A204.1 (cell line): ENCODE measurements around the gene SUGT1.
A peak's percentile ranks its signal among the peaks of the same experiment; 100 is the strongest.
"Not testable (repeated sequence)": the region's sequence is repeated elsewhere in the genome, so short reads cannot be mapped to it uniquely, and the experiment has no call there.

Experiments
- FAIRE-seq: peaks from 2 replicates; lab custom pipeline; 2012; peaks lifted over from hg19 to GRCh38; lab: Jason Lieb, UNC

SUGT1 gene

GRCh38 chr13:52669677-52670076, 17.0 kb downstream of the SUGT1 start:
- FAIRE-seq = peak; percentile 96

GRCh38 chr13:52670726-52671125, 18.1 kb downstream of the SUGT1 start:
- FAIRE-seq = peak; percentile 35

GRCh38 chr13:52673465-52673864, 20.8 kb downstream of the SUGT1 start:
- FAIRE-seq = no peak

GRCh38 chr13:52677823-52678222, 25.2 kb downstream of the SUGT1 start:
- no peak for FAIRE-seq

DNA sequence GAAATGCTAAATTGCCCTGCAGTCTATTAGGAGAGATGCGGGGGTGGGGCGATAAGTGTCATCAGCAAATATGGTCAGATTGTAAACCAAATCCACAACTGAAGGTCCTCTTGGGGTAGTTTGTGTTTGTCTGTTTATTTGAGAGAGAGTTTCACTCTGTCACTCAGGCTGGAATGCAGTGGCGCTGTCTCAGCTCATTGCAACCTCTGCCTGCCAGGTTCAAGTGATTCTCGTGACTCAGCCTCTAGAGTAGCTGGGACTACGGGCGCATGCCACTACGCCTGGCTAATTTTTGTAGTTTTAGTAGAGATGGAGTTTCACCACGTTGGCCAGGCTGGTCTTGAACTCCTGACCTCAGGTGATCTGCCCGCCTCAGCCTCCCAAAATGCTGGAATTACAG, 33.2 kb downstream of the SUGT1 start:
- FAIRE-seq = not testable (repeated sequence)

GRCh38 chr13:52686376-52686775, 33.7 kb downstream of the SUGT1 start:
- no peak for FAIRE-seq

DNA sequence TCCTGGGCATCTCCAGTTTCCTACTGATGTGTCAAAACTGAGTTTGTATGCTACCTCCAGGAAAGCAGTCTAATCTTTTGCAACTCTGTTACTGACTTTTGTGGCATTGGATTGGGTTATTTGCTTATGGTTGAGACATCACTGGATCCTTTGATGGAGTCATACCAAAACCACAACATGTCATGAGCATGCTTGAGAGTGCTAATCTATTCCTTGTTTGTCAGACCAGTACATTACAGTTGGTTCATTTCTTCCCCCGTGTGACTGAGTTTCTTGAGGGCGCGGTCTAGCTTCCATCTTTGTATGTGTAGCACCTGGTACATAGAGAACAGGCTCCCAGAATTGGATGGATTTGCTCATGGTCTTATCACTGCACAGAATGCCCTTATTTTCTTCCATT, 43.2 kb downstream of the SUGT1 start:
- no peak for FAIRE-seq

- FAIRE-seq = no peak
Measured at GRCh38 chr13:52696566-52696965, 43.9 kb downstream of the SUGT1 start.

DNA sequence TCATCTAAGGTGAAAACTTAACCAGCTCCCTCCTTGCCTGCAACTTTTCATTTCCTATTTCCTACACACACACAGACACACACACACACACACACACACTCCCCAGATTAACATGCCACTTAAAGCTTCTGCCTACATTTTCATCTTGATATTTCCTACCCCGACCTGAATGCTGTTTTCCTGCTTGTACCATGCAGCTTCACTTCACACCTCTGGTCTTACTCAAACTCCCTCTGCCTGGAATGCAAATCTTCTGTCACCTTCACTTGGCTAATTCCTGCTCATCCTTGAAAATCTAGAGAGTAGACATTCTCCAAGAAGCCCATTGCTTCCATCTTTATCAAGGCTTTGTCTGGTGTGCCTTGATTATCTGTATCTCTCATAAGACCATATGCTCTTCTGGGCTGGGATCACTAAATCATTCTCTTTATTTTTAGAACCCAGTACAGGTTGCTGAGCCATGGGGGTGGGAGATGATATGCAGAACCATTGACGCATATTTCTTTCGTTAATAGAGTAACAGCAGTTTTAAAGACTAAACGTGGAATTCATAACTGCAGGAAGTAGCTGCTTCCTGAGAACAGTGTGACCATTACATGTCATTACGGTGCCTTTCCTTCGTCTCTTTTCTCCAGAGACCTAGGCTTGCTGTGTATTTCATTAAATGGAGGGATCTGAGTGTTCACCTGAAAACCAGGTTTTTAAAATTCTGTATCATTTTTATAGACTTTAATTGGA, 49.3 kb downstream of the SUGT1 start:
- no peak for FAIRE-seq

DNA sequence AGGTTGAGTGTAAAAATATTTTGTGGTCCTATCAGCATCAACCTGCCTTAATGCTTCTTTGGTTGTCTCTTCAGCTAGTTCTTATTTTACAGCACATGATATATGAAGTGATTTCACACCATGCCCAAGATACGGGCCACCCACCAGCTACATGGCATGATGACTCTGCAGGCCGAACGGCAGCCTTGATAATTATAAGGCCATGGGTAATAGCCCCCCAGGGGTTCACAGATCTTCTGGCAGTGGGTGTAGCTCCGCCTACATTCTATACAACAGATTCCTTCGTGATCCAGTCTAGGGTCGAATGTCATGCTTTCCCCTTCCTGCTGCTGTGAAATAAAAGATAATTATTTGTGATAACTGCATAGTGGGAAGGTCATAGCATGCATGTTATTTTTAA, 50.8 kb downstream of the SUGT1 start:
- FAIRE-seq = no peak

- FAIRE-seq = no peak
Measured at GRCh38 chr13:52706081-52706480, 53.4 kb downstream of the SUGT1 start.

DNA sequence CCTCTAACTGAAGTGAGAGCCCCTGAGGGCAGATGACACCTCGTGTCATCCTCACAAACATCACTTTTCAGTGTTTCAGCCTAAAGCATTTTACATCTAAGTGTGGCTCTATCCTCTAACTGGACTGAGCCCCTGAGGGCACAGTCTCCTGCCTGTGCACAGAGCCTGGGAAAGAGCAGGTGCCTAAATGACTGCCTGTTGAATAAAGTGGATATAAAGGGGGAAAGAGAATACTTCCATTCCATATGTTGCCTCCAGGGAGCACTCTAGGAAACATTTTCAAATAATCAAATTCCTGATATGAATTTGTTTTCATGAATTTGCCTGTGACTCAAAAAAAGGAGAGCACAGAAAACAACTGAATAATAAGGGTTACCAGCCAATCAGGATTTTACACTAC, 54.7 kb downstream of the SUGT1 start:
- no peak for FAIRE-seq

DNA sequence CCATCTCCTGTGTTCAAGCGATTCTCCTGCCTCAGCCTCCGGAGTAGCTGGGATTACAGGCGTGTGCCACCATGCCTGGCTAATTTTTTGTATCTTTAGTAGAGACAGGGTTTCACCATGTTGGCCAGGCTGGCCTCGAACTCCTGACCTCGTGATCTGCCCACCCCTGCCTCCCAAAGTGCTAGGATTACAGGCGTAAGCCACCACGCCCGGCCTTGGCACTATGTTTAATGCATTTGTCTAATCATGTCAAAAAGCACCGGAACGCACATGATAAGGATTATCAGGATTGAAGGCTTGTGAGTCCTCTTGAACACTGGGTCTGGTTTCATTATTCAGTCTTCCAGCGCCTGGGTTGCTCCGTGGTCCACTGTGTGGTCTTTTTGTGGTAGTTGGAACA, 55.6 kb downstream of the SUGT1 start:
- FAIRE-seq = not testable (repeated sequence)

GRCh38 chr13:52711286-52711685, 58.6 kb downstream of the SUGT1 start:
- no peak for FAIRE-seq

DNA sequence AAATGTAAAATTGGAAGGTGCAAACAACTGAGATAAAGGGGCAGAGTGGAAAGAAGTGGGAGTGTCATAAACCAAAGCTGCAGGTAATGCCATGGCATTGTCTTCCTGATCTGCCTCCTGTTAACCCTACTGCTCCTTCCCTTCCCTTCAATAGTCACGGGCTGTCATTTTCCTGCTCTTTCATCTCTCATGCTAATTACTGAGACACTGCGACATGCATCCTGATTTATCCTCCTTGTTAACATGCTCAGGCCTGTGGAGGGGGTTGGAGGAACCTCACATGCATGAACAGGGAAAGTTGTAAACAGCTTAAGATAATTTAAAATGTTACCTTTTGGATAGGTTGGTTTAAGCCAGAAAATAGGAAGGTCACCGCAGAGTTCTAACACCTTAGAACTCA, 59.7 kb downstream of the SUGT1 start:
- FAIRE-seq = no peak

GRCh38 chr13:52713894-52714293, 61.3 kb downstream of the SUGT1 start:
- no peak for FAIRE-seq

GRCh38 chr13:52720904-52721303, 68.3 kb downstream of the SUGT1 start:
- FAIRE-seq = not testable (repeated sequence)

DNA sequence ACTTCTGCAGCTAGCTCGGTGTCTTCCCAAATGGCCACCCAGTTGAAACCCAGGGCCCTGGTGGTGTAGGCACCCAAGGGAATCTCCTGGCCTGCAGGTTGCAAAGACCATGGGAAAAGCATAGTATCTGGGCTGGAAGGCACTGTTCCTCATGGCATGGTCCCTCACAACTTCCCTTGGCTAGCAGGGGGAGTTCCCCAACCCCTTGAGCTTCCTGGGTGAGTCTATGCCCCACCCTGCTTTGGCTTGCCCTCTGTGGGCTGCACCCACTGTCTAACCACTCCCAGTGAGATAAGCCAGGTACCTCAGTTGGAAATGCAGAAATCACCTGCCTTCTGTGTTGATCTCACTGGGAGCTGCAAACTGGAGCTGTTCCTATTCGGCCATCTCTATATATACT, 68.7 kb downstream of the SUGT1 start:
- FAIRE-seq = not testable (repeated sequence)

GRCh38 chr13:52723181-52723580, 70.5 kb downstream of the SUGT1 start:
- FAIRE-seq = no peak

DNA sequence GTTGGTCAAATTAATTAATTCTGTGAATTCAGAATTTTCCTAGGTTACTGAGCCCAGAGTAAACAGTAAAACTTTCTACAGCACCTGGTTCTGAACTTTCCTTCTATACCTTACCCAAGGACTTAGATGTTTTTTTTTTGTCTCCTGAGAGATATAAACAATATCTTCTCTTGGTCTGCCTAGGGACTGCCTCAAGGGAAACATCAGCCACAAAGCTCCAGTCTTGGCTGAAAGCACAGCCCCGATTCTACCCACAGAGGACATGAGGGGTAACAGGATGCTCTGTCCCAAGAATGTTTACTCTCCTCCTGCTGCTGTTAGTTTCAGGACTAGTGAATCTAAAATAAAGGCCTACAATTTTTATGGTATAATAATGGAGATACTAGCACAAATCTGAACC, 72.7 kb downstream of the SUGT1 start:
- FAIRE-seq = no peak

- FAIRE-seq = no peak
Measured at GRCh38 chr13:52726258-52726657, 73.6 kb downstream of the SUGT1 start.

DNA sequence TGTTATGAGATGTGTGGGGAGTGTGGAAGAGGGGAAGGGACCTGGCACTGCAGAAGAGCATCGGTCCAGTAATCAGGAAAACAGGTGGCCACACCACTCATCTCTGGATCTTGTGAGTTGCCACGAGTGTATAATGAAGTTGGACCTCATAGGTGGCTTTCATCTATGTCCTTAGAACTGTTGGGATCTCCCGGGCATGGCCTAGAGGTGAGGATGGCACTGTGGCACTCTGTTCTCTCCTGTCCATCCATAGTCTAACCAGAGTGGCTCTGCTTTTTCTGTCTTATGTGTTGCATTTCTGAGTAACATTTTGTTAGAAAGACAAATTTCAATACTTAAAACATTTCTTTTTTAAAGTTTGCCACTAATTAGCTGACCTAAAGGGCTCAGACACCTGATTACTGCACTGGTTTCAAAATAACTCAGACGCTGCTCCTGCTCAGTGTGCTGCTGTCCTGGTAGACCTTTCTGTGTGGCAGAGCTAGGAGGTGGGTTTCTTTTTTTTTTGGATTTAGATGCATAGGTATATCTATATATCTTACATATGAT, 81.5 kb downstream of the SUGT1 start:
- no peak for FAIRE-seq

- FAIRE-seq = no peak
Measured at GRCh38 chr13:52736891-52737290, 84.3 kb downstream of the SUGT1 start.

- FAIRE-seq = no peak
Measured at GRCh38 chr13:52737451-52737850, 84.8 kb downstream of the SUGT1 start.
